HG03439 (cell line): ENCODE data around the gene RIN2.

ENCODE experiments used
- ATAC-seq: cut with Tn5 transposase; IDR thresholded peaks from one replicate; pipeline ENCODE4 v1.9.1; 2021; ENCODE audit warnings: mild to moderate bottlenecking, moderate library complexity; ENCODE audit not compliant: unreplicated experiment

Gene RIN2

GRCh38 chr20:19761841-19762240, 3.8 kb downstream of the RIN2 start:
- ATAC-seq = no peak

GRCh38 chr20:19764207-19764606, 6.1 kb downstream of the RIN2 start:
- no peak for ATAC-seq

GRCh38 chr20:19765266-19765665, 7.2 kb downstream of the RIN2 start:
- ATAC-seq = no peak

- no peak for ATAC-seq
Measured at GRCh38 chr20:19765913-19766312, 7.9 kb downstream of the RIN2 start.

- no peak for ATAC-seq
Measured at GRCh38 chr20:19767070-19767469, 9.0 kb downstream of the RIN2 start.

- ATAC-seq = no peak
Measured at GRCh38 chr20:19768325-19768842, 10.3 kb downstream of the RIN2 start.

GRCh38 chr20:19769507-19769906, 11.4 kb downstream of the RIN2 start:
- ATAC-seq = no peak

- no peak for ATAC-seq
Measured at GRCh38 chr20:19770375-19770774, 12.3 kb downstream of the RIN2 start.

GRCh38 chr20:19771031-19771430, 13.0 kb downstream of the RIN2 start:
- no peak for ATAC-seq

- ATAC-seq = no peak
Measured at GRCh38 chr20:19773471-19773870, 15.4 kb downstream of the RIN2 start.

- no peak for ATAC-seq
Measured at GRCh38 chr20:19774135-19774933, 16.3 kb downstream of the RIN2 start.

GRCh38 chr20:19775353-19776253, 17.5 kb downstream of the RIN2 start:
- no peak for ATAC-seq

GRCh38 chr20:19777315-19777714, 19.3 kb downstream of the RIN2 start:
- ATAC-seq = no peak

- no peak for ATAC-seq
Measured at GRCh38 chr20:19777981-19778380, 19.9 kb downstream of the RIN2 start.

- ATAC-seq = no peak
Measured at GRCh38 chr20:19778404-19778803, 20.3 kb downstream of the RIN2 start.

GRCh38 chr20:19779634-19780033, 21.6 kb downstream of the RIN2 start:
- no peak for ATAC-seq

GRCh38 chr20:19780261-19780660, 22.2 kb downstream of the RIN2 start:
- ATAC-seq = no peak

GRCh38 chr20:19781235-19781634, 23.2 kb downstream of the RIN2 start:
- ATAC-seq = no peak

- ATAC-seq = no peak
Measured at GRCh38 chr20:19782669-19783068, 24.6 kb downstream of the RIN2 start.

- no peak for ATAC-seq
Measured at GRCh38 chr20:19783966-19784401, 25.9 kb downstream of the RIN2 start.

GRCh38 chr20:19784511-19785172, 26.6 kb downstream of the RIN2 start:
- ATAC-seq = no peak
